Skin of body (tissue), 2 donors: ENCODE results near the gene RSPRY1. TPM values are rescaled to one million over a fixed set of nuclear protein-coding genes. Genes with fewer than 3 reads are reported as not detected.
A peak's percentile ranks its signal among the peaks of the same experiment; 100 is the strongest.

Experiments used
- DNase-seq: peaks from one replicate; lab custom pipeline; 2025; lab: John Stamatoyannopoulos, UW
- total RNA-seq: library from RNA; depleted of rRNA; stranded (reverse); fragments of >200 nt; gene quantifications from one replicate; pipeline ENCODE4 v1.2.3, GENCODE V29; 2014

RSPRY1 gene
- total RNA-seq, 1 donor from 2014 or later: 39.9 TPM

GRCh38 chr16:57152096-57153093, 33.7 kb upstream of the RSPRY1 start:
- no peak for DNase-seq

- no peak for DNase-seq
Observed at GRCh38 chr16:57153841-57154240, 32.3 kb upstream of the RSPRY1 start.

- no peak for DNase-seq
Observed at GRCh38 chr16:57155702-57156350, 30.3 kb upstream of the RSPRY1 start.

- no peak for DNase-seq
Observed at GRCh38 chr16:57156351-57156703, 29.8 kb upstream of the RSPRY1 start.

GRCh38 chr16:57157533-57157932, 28.6 kb upstream of the RSPRY1 start:
- DNase-seq: no peak

GRCh38 chr16:57159447-57159846, 26.7 kb upstream of the RSPRY1 start:
- no peak for DNase-seq

- no peak for DNase-seq
Observed at GRCh38 chr16:57163842-57164241, 22.3 kb upstream of the RSPRY1 start.

GRCh38 chr16:57165483-57165882, 20.6 kb upstream of the RSPRY1 start:
- no peak for DNase-seq

- DNase-seq: no peak
Observed at GRCh38 chr16:57165938-57166337, 20.2 kb upstream of the RSPRY1 start.

- no peak for DNase-seq
Observed at GRCh38 chr16:57166451-57166850, 19.7 kb upstream of the RSPRY1 start.

GRCh38 chr16:57166951-57167350, 19.2 kb upstream of the RSPRY1 start:
- no peak for DNase-seq

- DNase-seq: no peak
Observed at GRCh38 chr16:57167538-57167937, 18.6 kb upstream of the RSPRY1 start.

- DNase-seq: peak; percentile 48
Observed at GRCh38 chr16:57167953-57168352, 18.2 kb upstream of the RSPRY1 start.

- no peak for DNase-seq
Observed at GRCh38 chr16:57169327-57169726, 16.8 kb upstream of the RSPRY1 start.

- no peak for DNase-seq
Observed at GRCh38 chr16:57172721-57173290, 13.3 kb upstream of the RSPRY1 start.

GRCh38 chr16:57175896-57176295, 10.2 kb upstream of the RSPRY1 start:
- DNase-seq: no peak

- DNase-seq: no peak
Observed at GRCh38 chr16:57178196-57178595, 7.9 kb upstream of the RSPRY1 start.

GRCh38 chr16:57178793-57179212, 7.3 kb upstream of the RSPRY1 start:
- no peak for DNase-seq

GRCh38 chr16:57179215-57179828, 6.8 kb upstream of the RSPRY1 start:
- no peak for DNase-seq

GRCh38 chr16:57184113-57184512, 2.0 kb upstream of the RSPRY1 start:
- DNase-seq: no peak

- DNase-seq: no peak
Observed at GRCh38 chr16:57184887-57185445, 1.2 kb upstream of the RSPRY1 start.
